GDM1 (cell line): Measurements from ENCODE around the gene FRMD3.
A peak's percentile ranks its signal among the peaks of the same experiment; 100 is the strongest.

Experiments
- DNase-seq: peaks from one replicate; lab custom pipeline; 2025; lab: John Stamatoyannopoulos, UW

Gene FRMD3

DNA sequence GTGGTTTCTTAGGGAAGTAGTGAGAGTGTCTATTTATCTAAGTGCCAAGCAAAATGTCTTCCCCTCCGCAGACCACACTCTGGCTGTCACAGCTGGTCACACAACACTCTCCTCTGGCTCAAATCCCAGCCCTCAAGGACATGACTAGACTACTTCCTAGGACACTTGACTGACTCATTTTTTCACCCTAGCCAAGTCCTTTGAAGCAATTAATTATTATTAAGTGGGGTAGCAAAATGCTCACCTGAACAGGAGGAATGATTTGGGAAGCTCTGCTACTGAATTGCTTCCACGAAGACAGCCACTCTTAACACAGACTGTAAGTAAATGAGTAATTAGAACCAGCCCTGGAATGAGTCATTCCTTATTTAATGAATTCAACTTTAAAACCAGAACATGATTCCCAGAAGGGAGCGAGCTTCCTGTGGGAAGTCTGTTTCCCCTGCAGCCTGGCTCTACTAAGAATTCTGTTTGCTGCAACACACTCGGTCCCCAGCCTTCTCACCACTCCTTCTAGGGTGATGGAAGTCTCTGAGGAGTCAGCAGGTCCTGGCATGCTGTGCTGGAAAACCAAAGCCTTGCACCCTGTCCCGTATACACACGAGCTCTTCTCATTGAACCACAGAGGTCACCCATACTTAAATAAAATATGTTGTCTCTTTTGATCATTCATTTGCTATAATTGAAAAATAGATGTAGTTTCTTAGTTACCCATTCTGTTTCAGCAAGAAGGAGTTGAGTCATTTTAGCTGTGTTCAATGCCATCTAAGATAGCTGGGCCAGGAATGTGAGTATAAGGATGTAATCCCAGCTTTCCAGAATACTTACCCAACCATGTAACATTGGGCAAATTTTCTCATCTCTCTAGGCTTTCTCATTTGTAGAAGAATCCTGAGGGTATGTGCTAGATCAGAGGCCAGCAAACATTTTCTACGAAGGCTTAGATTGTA lies 256.6 kb downstream of the FRMD3 start:
- peak; percentile 40 for DNase-seq

DNA sequence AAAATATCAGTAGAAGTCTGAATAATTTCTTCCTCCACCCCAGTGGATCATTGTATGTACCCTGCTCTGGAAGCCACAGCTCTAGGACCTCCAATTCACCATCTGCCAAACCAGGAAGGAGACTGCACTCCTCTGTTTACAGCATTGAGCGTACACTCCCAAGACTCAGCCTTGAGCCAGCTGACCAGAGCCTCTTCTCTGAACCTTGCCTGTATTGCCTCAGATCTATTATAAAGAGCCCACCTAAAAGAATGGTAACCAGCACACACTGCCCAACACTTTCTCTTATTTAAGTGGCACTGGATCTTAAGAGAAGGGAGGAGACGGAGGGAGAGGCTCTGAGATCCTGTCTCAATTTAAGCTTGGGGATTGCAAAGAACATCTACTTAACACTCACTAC lies 257.4 kb downstream of the FRMD3 start:
- DNase-seq: no peak

DNA sequence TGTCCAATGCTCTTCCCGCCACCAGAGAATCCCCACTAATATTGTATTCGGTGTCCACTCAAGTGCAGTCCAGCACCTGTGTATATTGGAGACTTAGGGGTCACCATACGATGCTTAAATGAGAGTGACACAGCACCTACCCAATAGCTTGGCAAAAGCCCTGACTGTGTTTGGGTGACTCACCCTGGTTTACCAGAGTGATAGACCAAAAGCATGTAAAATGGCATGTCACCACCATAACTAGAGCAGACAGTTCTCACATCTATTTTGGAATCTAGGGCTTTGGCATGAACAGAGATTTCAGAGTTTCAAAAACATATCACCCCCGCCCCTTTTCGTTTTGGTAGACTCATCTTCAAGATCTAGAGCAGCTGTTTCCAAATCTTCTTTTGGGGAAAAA lies 257.9 kb downstream of the FRMD3 start:
- DNase-seq: no peak

DNA sequence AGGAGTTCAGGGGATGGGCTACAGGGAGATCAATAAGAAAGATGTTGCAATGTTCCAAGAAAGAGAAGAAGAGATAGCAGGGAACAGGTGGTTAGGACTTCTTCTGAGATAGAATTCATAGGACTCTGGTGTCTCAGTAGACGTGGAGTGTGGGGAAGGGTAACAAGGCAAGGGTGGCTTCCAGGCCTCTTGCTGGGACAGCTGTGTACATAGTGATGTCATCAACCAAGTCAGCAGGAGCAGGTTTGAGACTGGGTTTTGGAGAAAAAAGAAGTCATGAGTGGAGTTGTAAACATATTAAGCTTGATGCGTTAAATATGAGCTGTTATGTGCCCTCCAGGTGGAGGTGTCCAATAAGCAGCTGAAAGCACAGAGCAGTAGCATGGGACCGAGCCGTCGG lies 263.4 kb downstream of the FRMD3 start:
- no peak for DNase-seq

DNA sequence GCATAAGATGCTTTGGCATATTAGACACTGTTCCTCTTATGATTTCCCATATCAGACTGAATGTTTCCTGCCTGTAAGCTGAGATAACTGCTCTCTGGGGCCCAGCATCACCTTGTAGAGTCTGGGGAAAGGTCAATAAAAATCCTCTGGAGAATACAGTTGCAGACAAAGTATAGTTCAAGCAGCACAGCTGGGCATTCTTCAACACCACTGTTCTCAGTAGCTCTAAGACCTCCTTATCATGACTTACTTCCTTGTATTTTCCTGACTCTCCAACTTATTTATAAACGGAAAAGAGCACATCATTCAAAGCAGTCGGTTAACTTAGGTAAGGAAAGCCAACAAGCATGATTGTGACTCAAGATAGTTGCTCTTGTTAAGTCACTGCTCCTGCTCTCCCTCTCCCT lies 266.5 kb downstream of the FRMD3 start:
- no peak for DNase-seq

DNA sequence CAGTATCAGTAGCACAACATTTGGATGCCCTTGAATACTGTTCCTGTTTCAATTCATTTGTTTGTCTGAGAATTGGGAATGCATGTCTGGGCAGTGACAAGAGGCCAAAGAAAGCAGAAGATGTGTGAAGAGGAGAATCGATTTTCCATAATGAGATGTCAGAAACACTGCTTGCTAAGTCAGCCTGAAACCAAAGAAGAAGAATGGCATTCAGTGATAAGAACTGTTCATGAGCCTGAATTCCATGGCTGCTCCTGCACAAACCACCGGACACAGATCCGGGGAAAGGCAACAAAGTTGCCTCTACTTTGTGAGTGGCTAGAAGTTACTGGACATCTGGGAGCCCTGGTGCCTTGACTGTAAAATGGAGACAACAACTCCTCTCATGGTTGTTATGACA lies 268.1 kb downstream of the FRMD3 start:
- DNase-seq: no peak

DNA sequence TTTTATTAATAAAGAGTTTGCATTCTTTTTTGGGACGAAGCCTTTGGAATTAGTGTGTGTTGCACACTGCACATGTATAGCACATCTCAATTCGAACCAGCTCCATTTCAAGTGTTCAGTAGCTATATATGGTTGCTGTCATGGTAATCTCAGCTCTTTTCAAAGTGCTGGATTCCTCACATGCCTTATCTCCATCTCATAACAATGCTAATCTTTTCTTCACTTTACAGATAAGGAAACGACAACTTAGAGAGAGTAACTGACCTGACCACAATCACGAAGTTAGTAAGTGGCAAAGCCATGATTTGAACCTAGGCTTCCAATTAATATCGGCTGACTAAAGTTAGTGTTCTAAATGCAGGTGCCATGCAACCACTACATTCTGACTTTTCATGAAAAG lies 270.5 kb downstream of the FRMD3 start:
- no peak for DNase-seq

DNA sequence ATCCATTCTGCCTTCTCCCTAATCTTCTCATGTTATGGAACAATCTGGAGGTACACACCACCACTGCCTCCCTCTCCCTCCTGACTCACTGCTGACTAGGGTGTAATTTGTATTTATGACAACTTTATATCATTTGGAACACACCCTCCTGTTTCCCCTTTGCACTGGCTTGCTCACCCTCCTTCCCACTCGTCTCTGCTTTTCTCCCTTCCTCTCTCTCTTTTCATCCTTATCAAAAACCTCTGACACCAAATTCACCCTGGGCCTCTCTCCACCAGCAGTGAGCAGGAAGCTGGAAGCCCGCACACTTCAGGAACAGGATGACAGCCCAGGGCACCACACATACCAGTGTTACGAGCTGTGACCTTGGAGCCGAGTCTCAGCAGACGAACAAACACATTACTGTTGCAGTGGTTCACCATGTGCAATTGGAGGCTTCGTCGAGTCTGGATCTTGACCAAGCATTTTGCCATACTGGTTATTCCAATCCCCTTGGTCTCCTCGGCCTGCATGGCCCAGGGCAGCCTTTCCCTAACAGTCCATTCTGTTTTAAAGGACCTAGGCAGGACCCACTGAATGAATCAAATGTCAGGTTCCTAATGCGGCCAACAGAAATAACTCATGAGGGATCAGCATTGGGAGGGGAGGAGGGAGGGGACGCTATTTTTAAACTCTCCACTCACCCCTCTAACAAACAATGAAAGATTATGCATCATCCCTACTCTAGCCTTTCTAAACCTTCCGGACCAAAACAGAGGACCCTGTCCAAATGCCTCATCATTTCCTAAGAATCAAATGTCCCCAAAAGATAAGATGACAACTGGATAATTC lies 271.3 kb downstream of the FRMD3 start:
- DNase-seq: no peak

DNA sequence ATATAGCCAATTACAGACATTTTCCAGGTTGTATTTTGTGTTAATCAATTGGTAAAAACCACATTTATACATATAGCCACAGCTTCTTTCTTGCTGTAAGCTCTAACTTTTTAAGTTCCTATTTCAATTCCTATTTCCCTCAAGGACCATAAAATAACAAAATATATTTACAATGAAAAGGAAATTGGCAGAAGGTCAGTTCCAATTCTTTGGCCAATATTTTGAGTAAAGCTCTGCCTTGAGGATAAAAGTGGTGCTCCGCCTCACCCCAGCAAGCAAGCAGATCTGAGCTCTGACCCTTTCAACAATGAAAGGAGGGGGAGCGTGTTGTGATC lies 271.9 kb downstream of the FRMD3 start:
- no peak for DNase-seq

DNA sequence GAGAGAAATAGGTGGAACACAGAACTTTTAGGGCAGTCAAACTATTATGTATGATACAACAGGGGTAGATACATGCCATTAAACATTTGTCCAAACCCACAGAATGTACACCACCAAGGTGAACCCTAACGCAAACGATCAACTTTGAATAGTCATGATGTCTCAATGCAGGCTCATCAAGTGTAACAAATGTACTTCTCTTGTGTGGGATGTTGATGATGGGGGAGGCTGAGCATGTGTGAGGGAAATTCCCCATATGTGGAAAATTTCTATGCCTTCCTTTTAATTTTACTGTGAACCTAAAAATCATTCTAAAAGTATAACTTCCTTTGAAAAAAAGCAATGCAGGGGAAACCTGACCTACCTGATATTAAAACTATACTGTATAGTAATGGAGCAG lies 273.9 kb downstream of the FRMD3 start:
- no peak for DNase-seq

DNA sequence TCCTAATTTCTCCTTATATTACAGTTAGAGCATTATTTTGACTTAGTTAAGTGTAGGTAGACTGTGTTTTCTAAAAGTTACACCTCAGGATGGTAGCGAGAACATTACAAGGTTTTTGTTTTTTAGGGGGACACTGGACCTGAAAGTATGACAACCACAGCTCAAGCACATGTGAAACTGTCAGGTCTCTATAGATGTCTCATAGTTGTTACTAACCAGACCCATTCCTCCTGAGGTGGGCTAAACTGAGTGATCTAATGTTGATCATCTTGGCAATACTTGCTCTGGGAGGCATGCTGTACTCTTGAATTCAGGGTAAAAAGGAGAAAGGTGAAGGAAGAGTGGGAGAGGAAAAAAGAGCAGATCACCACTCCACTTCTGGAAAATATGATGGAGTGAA lies 278.6 kb downstream of the FRMD3 start:
- DNase-seq: no peak

DNA sequence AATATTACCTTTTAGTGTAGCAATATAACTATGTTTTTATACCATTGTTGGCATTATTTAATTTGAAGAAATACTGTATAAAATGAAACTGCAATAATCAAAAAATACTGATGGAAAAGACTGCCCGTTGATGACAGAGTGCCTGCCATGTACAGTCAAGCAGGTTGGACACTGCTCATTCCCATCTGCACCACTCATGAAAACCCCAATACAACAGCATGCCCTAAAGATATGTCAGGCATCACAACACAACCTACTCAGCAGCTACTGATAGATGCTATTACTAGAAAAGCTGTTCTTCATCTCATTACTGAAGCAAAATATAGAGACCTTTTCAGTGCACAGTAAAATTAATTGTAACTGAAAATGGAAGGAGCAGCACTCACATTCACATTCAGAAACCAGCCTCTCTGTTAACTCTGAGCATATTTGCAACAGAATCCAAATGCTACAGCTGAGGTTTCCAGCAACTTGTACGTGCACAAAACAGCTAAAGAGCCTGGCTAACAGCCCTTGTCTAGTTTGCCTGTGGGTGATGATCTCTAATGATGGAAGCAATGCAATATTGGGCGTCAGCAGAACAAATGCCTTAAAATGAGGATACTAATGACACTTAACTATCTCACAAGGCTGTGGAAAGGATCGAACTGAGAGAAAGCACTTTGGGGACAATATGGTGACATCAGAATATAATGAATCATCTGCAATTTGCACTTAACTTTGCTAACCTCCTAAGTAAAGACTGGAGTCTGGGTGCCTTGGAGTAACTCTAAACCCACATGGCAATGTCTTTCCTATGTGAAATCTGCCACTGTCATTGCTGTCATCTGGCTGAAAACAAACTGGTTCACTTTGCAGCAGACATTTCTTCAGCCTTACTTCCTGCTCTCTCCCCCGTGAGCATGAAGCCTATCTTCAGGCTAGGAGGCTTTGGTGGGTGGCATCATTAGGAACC lies 280.0 kb downstream of the FRMD3 start:
- no peak for DNase-seq

DNA sequence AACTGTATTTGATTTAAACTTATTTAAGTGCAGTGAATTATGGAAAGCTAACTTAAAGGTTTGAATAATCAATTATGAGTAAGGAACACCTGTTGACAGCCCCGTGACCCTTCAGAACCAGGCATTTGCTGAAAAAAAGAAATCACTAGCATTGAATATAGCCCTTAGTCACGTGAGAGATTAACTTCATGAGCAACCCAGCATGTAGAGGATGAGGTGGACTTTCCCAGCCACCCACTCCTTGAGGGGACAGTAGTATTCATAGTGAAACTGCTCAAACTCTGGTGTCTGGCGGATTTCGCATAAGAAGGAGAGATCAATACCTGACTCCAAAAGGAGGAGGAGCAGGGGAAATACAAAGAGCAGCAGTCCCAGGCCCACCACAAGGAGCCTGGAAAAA lies 290.5 kb downstream of the FRMD3 start:
- DNase-seq: no peak

DNA sequence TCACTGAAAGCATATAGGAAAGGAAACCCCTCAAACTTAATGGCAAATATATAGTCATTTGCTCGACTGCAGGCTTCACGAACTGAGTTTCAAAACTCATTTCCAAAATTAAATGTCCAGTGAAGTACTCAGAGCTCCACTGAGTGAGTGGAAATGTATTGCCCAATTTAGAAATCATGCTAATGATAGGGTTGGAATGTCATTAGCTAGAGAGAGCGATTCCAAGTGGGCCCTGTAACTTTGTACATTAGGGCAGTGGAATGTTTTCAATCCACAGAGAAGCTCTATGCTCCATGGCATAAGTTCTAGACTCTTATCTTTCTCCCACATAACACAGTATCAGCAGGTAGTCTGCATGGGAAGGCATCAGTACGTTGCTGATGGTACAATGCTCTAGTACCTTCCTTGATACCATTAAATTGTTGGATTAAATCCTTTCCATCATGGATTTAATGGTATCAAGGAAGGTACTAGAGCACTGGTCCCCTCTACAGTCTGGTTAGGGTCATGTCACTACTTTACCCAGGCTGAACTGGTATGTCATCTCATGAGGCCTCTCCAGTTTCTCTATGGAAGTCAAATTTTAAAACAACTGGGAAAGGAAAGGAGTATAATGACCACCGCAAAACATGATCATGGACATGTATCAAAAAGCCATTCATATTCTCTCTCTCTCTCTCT lies 292.1 kb downstream of the FRMD3 start:
- no peak for DNase-seq

DNA sequence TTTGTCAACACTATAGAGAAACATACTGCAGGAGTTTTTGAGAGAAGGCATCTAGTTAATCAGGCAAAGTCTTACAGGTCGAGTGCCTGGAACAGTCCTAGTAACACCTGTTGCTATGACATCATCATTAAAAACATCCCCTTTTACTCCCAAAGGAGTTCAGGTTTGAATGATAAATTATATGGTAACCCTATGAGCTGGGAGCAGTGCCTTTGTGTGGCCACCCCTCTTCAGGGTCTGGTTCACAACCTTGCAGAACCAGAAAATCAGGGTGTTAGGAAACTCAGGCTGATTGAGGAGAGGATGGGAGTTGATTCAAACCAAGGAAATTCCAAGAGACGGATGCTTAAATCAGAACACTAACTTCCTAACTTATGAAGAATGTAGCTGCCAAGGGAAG lies 296.1 kb downstream of the FRMD3 start:
- no peak for DNase-seq

DNA sequence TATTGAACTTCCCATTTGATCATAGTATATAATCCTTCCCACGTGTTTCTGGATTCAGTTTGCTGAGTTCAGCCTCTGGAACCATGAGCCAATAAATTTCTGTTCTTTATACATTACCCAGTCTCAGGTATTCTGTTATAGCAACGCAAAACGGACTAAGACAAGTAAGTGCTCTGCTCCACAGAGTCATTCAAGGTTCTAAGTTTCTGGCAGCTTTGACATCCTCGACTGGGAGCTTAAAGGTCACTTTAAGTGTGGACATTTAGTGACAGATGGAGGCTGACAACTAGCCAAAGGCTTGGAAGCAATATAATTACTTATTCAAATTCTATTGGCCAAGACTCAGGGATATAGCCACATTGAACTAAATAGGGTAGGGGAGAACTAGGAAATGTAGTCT lies 297.5 kb downstream of the FRMD3 start:
- DNase-seq: no peak

DNA sequence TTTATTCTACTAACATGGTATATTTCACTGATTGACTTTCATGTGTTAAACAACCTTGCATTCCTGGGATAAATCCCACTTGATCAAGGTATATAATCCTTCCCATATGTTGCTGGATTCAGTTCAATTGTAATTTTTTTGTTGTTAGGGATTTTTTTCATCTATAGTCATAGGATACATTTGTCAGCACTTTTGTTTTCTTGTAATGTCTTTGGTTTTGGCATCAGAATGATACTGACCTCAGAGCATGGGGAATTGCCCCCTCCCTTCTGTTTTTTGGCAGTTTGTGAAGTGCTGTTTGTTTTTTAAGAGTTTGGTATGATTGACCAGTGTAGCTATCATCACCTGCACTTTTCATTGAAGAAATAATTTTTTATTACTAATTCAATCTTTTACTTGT lies 298.5 kb downstream of the FRMD3 start:
- DNase-seq: no peak

DNA sequence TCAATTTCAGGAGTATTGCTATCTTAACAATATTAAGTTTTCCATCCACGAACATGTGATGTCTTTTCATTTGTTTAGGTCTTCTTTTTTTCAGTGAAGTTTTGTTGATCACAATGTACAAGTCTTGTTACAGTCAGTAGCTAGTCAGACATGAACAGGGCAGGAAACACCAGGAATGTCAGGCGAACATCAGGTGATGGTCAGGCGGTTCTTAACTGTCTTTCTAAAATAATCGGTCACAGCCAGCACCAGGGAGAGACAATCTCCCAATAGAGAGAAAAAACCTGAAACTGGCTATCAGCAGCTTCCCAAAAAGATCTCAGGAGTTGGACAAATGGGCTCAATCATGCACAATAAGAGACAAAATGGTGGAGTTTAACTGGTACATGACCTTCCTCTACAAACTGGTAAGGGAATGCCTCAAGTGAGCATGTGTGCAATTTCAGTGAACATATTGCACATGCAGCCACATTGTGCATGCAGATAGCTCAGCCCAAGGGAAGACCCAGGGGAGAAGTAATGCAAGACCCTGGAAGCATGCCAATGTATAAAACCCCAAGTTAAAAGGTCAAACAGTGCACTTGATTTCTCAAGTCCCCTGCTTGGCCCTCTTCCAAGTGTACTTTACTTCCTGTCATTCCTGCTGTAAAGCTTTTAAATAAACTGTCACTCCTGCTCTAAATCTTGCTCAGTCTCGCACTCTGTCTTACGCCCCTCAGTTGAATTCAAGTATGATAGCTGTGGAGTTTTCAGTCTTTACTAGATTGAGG lies 299.1 kb downstream of the FRMD3 start:
- DNase-seq: no peak

DNA sequence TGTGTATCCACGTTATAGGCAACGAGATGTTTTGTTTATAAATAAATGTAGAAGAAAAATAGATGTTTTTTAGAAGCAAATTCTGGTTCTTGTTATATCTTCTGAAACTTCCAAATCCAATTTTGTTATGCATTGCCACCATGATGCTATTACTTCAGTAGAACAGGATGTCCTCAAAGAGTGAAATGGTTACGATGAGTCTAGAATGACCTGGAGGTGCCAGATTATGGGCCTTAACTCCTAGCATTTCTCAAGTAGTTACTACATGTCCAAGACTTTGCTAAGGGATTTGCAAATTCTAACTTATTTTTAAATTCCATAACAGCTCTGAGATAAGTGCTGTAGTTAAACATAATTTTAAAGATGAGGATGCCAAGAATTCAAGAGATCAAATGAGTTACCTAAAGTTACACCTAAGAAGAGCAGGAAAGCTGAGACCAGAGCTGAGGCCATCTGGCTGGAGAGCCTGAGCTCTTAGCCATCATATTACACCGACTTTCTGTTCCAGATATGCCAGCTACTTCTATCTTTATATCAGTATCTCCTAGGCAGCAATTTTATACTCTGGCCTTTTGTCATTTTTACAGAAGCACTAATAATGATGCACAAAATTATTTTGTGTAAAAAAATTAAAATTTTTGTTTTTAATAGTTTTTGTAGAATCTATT lies 302.0 kb downstream of the FRMD3 start:
- DNase-seq: no peak

DNA sequence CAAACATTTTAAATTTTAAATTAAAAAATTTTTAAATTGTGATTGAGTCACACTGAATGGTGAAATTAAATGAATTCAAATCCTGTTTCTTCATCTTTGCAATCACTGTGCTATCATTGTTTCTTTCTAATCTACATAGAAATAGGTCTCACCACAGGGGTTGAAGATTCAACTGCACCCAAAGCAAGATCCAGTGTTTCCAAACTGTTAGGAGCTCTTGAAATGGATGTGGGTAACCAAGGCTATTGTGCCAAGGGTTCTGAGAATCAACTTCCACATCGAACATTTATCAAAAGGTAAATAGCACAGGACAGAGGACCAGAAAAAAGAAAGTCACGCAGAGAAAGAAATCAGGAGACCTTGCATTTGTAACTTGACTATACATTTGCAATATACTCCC lies 302.7 kb downstream of the FRMD3 start:
- DNase-seq: no peak
